Stimulated activated CD8-positive, alpha-beta memory T cell treated with anti-CD3 and anti-CD28 coated beads, Interleukin-4, amount 100 ng/mL, for 48 hours (primary cell): ENCODE measurements around the gene FCMR.

Experiments used
- DNase-seq: peaks from one replicate; pipeline ENCODE4 v3.0.0-alpha.2; 2020

The FCMR gene

GRCh38 chr1:206899717-206900116, 22.0 kb downstream of the FCMR start:
- DNase-seq: no peak

DNA sequence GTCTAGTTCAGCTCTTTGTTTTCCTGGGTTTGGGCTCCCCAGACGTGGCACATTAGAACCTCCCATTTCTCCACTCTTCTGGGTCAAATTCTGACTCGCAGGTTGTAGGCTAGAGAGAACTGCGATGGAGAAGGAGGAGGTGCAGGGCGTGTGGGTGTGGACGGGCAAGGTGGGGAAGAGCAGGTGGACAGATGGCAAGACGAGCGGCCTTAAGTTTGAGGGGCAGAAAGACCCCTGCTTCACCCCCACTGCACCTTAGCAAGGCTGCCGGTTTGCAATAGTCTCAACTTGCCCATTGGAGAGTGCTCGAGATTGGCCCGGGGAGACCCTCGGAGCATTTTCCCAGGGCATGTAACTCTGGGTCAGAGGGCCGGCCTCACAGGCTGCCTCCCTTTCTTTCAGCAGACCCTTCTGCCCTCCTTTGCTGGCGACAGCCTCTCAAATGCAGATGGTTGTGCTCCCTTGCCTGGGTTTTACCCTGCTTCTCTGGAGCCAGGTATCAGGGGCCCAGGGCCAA, 22.8 kb downstream of the FCMR start:
- no peak for DNase-seq

DNA sequence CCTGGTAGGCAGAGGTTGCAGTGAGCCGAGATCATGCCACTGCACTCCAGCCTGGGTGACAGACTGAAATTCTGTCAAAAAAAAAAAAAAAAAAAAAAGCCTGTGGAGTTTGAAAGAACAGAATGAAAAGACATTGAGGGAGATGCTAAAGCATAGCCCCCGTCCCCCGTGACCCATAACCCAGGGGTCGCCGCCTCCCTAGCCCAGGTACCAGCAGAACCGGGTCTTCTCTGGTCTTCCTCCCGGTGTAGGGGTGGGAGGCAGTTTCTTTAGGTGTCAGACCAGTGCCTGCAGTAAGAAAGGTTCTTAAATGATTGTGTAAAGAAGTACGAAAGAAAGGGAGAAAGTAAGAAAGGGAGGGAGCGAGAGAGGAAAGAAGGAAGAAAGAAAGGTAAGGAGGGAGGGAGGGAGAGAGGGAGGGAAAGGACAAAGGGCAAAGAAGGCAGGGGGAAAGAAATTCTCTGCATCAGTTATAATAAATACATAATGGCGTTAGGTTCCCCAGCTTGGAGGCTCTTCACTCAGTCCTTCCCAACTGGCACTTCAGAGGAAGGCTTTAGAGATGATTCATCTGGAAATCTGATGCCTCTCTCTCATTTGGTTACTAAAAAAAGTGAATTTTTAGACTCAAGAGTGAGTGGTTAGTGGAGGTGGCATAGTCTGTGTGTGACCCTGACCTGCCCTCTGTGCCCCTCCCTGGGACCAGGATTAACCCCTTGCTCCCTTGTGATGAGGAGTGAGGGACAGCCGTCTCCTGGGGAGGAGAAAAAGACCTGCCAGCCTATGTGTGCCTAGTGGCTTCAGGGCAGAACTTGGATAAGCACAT, 23.4 kb downstream of the FCMR start:
- no peak for DNase-seq

GRCh38 chr1:206897175-206897574, 24.6 kb downstream of the FCMR start, which contains the start of gene IL24:
IL24 (plus strand) TSS chr1:206897443; CDS start chr1:206897833, 390 bp downstream.
- DNase-seq: peak; percentile 78

DNA sequence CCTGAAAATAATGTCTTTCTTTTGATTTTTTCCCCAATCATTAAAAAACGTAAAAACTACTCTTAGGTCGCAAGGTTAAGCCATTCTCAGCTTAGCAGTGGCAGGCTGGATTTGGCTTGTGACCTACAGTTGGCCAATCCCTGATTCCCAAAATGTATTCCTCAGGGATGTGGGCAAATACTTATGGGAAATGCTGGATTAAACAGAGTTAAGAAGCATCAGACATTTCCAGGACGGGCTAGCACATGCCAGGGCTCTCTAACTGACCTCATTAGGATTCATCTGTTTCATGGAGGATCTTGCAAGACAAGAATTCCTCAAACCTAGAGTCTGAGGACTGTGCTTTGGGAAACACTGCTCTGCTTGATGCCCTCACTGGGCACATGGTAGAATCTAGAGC, 25.5 kb downstream of the FCMR start:
- DNase-seq: no peak

DNA sequence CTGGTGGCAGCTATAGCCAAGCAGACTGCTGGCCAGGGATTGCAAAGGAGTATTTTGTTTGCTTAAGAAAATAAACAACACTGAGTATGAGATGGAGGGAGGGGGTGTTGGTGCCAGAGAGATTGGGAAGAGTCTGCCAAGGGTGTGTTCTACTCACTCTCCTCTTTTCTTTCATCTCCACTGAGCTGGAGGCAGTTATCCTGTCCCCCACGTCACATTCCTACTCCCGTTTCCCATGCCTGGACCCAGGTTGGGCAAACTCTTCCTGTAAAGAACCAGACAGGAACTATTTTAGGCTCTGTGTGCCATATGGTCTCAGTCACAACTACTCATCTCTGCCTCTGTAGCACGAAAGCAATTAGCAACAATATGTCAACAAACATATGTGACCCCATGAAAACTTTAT, 25.9 kb downstream of the FCMR start:
- DNase-seq: no peak

DNA sequence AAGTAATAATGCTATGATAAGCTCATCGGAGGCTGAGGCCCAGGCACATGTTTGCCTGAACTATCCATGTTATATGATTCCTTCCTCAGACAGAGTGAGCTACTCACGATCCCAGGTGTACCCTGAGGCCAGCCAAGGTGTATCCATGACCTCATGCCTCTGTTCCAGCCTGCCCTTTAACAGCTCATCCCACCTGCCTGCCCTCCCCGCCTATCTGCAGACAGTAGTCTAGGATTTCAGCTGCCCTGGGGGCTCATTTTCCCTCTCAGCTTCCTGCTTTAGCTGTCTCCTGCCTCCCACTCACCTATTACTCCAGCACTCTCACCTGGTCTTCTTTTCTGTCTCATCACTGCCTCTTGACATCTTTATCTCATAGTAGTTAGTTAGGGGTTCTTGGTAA, 26.4 kb downstream of the FCMR start:
- no peak for DNase-seq

DNA sequence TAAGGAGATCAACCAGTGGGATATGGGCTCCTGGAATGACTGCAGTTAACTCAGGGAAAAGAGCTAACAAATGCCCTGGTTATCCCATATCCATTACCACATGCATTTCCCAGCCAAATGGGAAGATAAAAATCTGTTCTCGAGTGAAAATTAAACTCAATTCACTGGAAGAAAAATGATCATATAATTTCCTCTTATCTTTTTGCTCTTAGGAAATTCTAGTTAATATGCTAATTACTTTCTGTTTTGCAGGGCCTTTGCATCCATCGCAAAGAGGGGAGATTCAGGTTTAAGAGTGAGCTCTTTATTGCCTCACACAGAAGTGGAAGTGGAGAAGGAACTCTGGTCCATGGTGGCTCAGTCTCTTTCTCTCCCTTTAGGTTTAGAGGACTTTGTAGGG, 28.4 kb downstream of the FCMR start:
- DNase-seq: no peak

GRCh38 chr1:206892351-206892984, 29.3 kb downstream of the FCMR start:
- DNase-seq: no peak

DNA sequence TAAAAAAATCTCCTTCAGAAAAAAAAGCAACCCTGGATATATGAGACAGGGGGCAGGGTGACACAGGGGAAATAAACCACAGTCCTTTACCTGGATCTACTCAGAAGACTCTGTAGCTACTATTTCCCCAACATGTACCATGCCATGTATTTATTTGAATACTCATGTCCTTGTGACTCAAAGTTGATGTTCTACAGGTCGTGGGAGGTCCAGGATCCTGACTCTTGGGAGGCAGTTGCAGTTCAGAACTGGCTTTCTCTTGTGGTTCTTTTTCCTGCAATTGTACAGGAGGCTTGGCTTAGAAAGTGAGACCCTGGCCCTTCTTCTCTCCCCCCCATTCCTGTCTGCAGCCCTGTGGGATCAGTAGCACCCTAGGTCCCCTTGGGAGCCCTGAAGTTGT, 30.3 kb downstream of the FCMR start:
- DNase-seq: no peak

DNA sequence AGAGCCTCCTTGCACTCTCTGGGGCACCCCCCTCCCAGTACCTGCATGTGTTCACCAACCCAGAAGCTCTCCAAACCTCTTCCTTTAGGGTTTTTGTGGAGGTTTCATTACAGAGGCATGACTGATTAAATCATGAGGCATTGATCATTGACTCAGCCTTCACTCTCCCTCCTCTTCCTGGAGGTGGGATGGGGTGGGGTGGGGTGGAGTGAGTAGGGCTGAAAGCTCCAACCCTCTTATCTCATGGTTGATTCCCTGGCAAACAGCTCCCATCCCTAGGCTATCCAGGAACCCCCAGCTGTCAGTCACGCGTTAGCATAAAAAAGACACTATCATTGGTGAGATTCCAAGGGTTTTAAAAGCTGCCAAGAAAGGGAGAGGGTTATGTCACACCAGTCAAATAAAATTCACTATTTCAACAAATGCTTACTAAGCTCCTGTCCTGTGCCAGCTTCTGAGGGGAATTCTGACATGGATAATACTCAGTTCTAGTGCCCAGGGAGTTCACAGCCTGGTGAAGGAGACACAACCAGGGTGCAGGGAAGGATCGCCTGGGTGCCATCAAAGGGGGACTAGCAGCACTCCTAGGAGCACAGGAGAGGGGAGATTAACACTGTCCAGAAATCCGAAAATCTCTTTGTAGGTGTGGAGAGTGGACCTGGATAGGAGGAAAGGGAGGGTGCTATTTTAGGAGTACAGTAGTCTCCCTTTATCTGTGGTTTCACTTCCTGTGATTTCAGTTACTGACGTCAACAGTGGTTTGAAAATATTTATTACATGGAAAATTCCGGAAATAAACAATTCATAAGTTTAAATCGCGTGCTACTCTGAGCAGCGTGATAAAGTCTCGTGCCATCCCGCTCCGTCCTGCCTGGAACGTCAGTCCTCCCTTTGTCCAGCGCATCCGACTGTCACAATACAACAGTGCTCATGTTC, 31.3 kb downstream of the FCMR start:
- no peak for DNase-seq

DNA sequence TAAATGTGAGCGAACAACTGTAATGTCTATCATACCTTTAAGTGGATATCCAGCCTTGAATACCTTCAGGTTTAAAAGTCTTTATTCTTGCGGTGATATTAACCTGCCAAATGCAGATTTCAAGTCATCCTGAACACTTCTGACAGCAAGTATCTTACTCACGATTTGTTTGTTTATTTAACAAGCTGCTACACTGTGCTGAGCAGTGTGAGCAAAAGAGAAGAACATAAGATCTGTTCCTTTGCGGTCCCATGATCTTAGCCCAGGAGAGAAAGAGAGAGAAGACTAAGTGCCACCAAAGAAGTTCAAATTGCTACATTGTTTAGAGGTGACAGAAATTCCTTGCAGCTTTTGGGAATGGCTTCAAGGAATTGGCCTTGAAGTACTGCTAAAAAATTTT, 34.0 kb downstream of the FCMR start:
- no peak for DNase-seq

- no peak for DNase-seq
Measured at GRCh38 chr1:206886831-206887230, 34.9 kb downstream of the FCMR start.

DNA sequence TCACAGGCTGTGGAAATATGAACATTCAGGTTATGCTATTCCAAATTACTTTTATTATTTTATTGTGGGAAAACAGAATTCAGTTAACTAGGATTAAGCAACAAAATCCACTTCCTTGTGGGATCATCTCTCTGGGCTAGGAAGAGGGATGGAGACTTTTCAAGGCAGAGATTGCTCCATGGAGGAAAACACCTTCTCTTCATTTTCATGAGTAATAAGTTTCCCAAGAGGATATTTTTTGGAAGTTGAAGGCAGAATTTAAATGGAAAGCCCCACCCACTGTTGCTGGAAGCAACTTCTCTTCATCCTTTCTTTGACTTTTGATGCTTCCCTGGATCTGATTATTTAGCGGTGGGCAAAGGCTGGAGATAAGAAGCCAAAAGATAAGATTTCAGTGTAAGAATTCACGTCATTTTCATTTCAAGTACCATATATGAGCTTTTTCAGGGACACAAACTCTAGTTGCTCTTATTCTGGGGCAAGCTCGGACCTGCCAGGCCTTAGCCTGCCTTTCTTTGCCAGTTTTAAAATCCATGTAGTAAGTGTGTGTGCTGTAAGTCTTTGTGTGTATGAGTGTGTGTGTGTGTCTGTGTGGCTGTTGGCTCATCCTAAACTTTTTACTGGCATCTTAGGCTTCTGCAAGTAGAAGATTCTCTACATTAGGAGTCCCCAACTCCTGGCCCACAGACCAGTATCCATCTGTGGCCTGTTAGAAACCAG, 36.2 kb downstream of the FCMR start:
- DNase-seq: no peak

GRCh38 chr1:206883876-206884275, 37.9 kb downstream of the FCMR start:
- DNase-seq: no peak

- DNase-seq: no peak
Measured at GRCh38 chr1:206883160-206883559, 38.6 kb downstream of the FCMR start.

- DNase-seq: no peak
Measured at GRCh38 chr1:206882555-206882954, 39.2 kb downstream of the FCMR start.

DNA sequence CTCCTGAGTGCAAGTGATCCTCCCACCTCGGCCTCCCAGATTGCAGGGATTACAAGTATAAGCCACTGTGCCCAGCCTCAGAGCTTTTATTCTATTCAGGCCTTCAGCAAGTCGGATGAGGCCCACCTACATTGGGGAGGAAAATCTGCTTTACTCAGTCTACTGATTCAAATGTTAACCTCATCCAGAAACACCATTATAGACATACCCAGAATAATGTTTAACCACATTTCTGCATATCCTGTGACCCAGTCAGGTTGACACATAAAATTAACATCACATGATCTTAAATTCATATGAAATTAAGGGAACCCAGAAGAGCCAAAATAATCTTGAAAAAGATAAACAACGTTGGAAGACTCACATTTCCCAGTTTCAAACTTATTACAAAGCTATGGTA, 41.4 kb downstream of the FCMR start:
- DNase-seq: no peak

- DNase-seq: no peak
Measured at GRCh38 chr1:206878456-206878855, 43.3 kb downstream of the FCMR start.

GRCh38 chr1:206875752-206876377, 45.9 kb downstream of the FCMR start:
- no peak for DNase-seq

DNA sequence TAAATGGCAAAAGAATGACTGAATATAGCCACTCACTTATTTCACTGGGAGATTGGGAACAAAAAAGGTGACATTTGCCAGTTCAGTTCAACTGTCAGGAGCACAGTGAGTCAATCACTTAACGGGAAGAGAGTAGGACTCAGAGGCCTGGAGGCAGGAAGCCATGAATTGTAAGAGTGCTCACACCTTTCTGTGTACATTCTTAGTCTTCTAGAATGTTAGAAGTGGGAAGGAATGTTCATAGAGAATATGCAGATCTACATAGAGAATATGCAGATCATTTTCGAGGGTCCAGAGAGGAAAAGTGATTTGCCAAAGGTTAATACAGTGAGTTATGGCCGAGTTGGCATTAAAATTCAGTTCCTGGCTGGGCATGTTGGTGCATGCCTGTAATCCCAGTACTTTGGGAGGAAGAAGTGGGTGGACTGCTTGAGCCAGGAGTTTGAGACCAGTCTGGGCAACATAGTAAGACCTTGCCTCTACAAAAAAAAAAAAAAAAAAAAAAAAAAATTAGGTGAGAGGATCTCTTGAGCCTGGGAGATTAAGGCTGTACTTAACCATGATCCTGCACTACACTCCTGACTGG, 48.0 kb downstream of the FCMR start:
- no peak for DNase-seq

DNA sequence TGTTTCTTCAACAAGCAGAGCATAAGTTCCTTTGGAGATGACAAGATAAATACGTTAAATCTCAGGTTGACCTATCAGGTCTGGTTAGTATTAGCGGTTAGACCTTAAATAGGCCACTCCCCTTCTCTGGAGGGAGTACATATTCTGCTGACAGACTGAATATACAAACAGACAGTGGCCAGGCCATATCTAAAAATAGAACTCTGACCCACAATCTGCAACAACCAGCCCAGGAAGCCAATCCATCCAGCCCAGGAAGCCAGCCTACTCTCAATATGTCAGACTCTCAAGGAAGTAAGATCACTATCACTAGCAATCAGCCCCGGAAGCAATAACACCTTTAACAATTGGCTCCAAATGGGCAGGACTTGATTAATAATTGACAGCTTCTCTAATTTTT, 49.6 kb downstream of the FCMR start:
- DNase-seq: no peak
